NB4 (cell line): ENCODE results near the gene ARHGAP21.
A peak's percentile ranks its signal among the peaks of the same experiment; 100 is the strongest.

Source experiments
- DNase-seq: peaks from one replicate; pipeline ENCODE4 v3.0.0; 2010; ENCODE audit warnings: low read depth
- H3K4me3 ChIP-seq: one replicate; pipeline ENCODE4 v1.5.1; 2011; ENCODE audit warnings: mild to moderate bottlenecking, low read depth, low read length, moderate library complexity
- MAX ChIP-seq: IDR thresholded peaks from 2 replicates; pipeline ENCODE4 v1.6.1; 2011; ENCODE audit warnings: low read depth, low read length
- MYC ChIP-seq: IDR thresholded peaks from 2 replicates; pipeline ENCODE4 v1.6.1; 2011; ENCODE audit warnings: low read depth, low read length
- POLR2A ChIP-seq: IDR thresholded peaks from 2 replicates; pipeline ENCODE4 v1.6.1; 2011; ENCODE audit warnings: mild to moderate bottlenecking; ENCODE audit not compliant: insufficient read length; ENCODE audit errors: extremely low read depth
- TF ChIP-seq, protein P1 (sequence below): IDR thresholded peaks from one replicate; pipeline ENCODE4 v1.5.1; 2012; ENCODE audit warnings: low read depth, low read length

The ARHGAP21 gene

GRCh38 chr10:24708081-24708480, 15.6 kb downstream of the ARHGAP21 start:
- TF ChIP-seq MAX, result no peak
- no peak for TF ChIP-seq POLR2A
- no peak for TF ChIP-seq MYC
- TF ChIP-seq, protein P1, sequence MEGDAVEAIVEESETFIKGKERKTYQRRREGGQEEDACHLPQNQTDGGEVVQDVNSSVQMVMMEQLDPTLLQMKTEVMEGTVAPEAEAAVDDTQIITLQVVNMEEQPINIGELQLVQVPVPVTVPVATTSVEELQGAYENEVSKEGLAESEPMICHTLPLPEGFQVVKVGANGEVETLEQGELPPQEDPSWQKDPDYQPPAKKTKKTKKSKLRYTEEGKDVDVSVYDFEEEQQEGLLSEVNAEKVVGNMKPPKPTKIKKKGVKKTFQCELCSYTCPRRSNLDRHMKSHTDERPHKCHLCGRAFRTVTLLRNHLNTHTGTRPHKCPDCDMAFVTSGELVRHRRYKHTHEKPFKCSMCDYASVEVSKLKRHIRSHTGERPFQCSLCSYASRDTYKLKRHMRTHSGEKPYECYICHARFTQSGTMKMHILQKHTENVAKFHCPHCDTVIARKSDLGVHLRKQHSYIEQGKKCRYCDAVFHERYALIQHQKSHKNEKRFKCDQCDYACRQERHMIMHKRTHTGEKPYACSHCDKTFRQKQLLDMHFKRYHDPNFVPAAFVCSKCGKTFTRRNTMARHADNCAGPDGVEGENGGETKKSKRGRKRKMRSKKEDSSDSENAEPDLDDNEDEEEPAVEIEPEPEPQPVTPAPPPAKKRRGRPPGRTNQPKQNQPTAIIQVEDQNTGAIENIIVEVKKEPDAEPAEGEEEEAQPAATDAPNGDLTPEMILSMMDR, result no peak
- DNase-seq, result no peak
- H3K4me3 ChIP-seq, result no peak overlapping the region

DNA sequence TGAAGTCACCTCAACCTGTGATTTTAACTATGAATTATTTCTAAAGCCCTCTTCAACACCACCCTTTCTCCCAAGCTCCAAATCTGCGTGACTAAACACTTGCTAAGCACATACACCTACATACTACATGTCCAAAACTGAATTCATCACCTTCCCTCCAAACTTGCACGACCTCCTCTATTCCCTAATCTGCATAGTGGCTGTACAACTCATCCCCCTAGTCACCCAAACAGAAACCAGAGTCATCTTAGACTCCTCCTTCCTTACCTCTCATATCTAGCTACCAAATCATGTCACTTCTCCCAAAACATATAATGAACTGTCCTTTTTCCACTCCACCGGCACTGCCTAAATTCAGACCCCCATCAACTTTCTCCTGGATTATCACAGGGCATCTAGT, 16.2 kb downstream of the ARHGAP21 start:
- no peak overlapping the region for H3K4me3 ChIP-seq
- TF ChIP-seq MYC, result no peak
- no peak for TF ChIP-seq MAX
- TF ChIP-seq, protein P1, result no peak
- no peak for TF ChIP-seq POLR2A
- no peak for DNase-seq

- DNase-seq, result peak; percentile 87
- no peak overlapping the region for H3K4me3 ChIP-seq
Observed at GRCh38 chr10:24706479-24707118, 17.1 kb downstream of the ARHGAP21 start.

GRCh38 chr10:24703700-24704099, 20.0 kb downstream of the ARHGAP21 start:
- TF ChIP-seq MYC (no peak), MAX (no peak), POLR2A (no peak)
- TF ChIP-seq, protein P1, result no peak
- no peak overlapping the region for H3K4me3 ChIP-seq
- DNase-seq, result no peak

More at GRCh38 chr10:24706479-24707118, 17.1 kb downstream of the ARHGAP21 start:
- TF ChIP-seq MAX, result no peak
- TF ChIP-seq MYC, result no peak
- no peak for TF ChIP-seq POLR2A
- TF ChIP-seq, protein P1, result no peak

- no peak overlapping the region for H3K4me3 ChIP-seq
- TF ChIP-seq, protein P1, result no peak
- TF ChIP-seq MAX, result no peak
- peak; percentile 57 for DNase-seq
Observed at GRCh38 chr10:24701447-24701846, 22.2 kb downstream of the ARHGAP21 start.
